ENCODE measurements around the gene ZG16B. TPM values are rescaled to one million over a fixed set of nuclear protein-coding genes. Genes with fewer than 3 reads are reported as not detected.

The ZG16B gene
- total RNA-seq, 1 donor from 2014 or later, result 11.3 TPM

DNA sequence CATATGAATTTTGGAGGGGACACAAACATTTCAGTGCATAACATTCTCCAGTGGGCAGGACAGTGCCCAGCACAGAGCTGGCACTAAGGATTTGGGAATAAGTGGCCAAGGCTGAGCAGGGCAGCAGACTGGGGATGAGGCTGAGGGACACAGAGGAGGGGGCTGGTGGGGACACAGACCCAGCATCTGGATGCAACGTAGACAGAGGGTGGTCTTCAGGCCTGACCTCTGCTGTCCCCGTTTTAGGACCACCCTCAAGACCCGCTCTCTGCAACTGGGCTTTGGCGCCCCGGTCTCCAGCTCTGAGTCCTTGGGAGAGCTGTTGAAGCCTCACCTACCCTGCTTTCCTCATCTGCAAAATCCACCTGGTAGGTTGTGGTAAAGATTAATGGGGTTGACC is 39.5 kb upstream of the ZG16B start:
- H3K36me3 ChIP-seq, result no peaks in the 10 kb centered on the region
- no peaks in the 10 kb centered on the region for H3K9me3 ChIP-seq
- no peaks in the 10 kb centered on the region for H3K27me3 ChIP-seq
- H3K4me1 ChIP-seq, result peaks cover 3% of the 10 kb centered on the region
- H3K4me3 ChIP-seq, result no peak overlapping the region
- intact Hi-C loops (cut with DNase I), result no loop called here
- no peak for DNase-seq (ENCODE audit: extremely low spot score in 2 of 2)
- TF ChIP-seq POLR2AphosphoS5 (IDR thresholded peaks at IDR 0.05; ENCODE audit: insufficient read depth in 1 of 2, low read depth in 1 of 2) (no peak), POLR2A (IDR thresholded peaks at IDR 0.05) (no peak)
- H3K27ac ChIP-seq, result no peak overlapping the region

DNA sequence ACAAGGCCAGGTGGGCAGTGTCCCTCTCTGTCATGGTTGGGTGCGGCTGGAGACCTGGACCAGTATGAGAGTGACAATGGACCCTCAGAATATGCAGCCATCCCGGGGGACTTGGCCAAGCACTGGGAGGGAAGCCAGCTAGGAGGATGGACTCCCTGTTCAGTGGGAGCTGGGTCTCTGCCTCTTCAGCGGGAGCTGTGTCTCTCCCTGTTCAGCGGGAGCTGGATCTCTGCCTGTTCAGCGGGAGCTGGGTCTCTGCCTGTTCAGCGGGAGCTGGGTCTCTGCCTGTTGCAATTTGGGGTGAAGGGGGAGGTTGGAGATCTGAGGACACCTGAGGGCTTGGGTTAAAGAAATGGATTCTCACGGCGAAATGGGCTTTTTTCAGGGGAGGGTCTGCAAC is 38.9 kb upstream of the ZG16B start:
- no peaks in the 10 kb centered on the region for H3K27me3 ChIP-seq
- no peak overlapping the region for H3K4me3 ChIP-seq
- no peaks in the 10 kb centered on the region for H3K9me3 ChIP-seq
- intact Hi-C loops (cut with DNase I), result no loop called here
- TF ChIP-seq, protein P1, sequence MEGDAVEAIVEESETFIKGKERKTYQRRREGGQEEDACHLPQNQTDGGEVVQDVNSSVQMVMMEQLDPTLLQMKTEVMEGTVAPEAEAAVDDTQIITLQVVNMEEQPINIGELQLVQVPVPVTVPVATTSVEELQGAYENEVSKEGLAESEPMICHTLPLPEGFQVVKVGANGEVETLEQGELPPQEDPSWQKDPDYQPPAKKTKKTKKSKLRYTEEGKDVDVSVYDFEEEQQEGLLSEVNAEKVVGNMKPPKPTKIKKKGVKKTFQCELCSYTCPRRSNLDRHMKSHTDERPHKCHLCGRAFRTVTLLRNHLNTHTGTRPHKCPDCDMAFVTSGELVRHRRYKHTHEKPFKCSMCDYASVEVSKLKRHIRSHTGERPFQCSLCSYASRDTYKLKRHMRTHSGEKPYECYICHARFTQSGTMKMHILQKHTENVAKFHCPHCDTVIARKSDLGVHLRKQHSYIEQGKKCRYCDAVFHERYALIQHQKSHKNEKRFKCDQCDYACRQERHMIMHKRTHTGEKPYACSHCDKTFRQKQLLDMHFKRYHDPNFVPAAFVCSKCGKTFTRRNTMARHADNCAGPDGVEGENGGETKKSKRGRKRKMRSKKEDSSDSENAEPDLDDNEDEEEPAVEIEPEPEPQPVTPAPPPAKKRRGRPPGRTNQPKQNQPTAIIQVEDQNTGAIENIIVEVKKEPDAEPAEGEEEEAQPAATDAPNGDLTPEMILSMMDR (IDR thresholded peaks at IDR 0.05), result no peak
- no peak for TF ChIP-seq POLR2AphosphoS5 (IDR thresholded peaks at IDR 0.05; ENCODE audit: insufficient read depth in 1 of 2, low read depth in 1 of 2)
- no peak for TF ChIP-seq POLR2A (IDR thresholded peaks at IDR 0.05)
- DNase-seq (ENCODE audit: extremely low spot score in 2 of 2), result no peak
- no peak overlapping the region for H3K27ac ChIP-seq
- no peaks in the 10 kb centered on the region for H3K4me1 ChIP-seq
- no peaks in the 10 kb centered on the region for H3K36me3 ChIP-seq

DNA sequence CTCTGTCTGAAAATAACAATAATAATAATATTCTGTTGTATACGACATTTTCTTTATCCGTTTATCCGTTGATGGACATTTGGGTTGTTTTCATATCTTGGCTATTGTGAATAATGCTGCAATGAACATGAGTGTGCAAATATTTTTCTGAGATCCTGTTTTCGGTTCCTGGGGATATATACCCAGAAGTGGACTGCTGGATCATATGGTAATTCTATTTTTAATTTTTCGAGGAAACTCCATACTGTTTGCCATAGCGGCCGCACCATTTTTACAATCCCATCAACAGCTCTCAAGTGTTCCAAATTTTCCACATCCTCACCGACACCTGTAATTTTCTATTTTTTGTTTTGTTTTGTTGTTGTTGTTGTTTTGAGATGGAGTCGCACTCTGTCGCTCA is 37.2 kb upstream of the ZG16B start:
- Histone ChIP-seq H3K9me3 (no peaks in the 10 kb centered on the region), H3K4me3 (no peak overlapping the region), H3K4me1 (no peaks in the 10 kb centered on the region), H3K36me3 (no peaks in the 10 kb centered on the region), H3K27me3 (no peaks in the 10 kb centered on the region), H3K27ac (no peak overlapping the region)
- intact Hi-C loops (cut with DNase I), result no loop called here
- TF ChIP-seq POLR2A (IDR thresholded peaks at IDR 0.05) (no peak), POLR2AphosphoS5 (IDR thresholded peaks at IDR 0.05; ENCODE audit: insufficient read depth in 1 of 2, low read depth in 1 of 2) (no peak)
- TF ChIP-seq, protein P1 (IDR thresholded peaks at IDR 0.05), result no peak
- no peak for DNase-seq (ENCODE audit: extremely low spot score in 2 of 2)

DNA sequence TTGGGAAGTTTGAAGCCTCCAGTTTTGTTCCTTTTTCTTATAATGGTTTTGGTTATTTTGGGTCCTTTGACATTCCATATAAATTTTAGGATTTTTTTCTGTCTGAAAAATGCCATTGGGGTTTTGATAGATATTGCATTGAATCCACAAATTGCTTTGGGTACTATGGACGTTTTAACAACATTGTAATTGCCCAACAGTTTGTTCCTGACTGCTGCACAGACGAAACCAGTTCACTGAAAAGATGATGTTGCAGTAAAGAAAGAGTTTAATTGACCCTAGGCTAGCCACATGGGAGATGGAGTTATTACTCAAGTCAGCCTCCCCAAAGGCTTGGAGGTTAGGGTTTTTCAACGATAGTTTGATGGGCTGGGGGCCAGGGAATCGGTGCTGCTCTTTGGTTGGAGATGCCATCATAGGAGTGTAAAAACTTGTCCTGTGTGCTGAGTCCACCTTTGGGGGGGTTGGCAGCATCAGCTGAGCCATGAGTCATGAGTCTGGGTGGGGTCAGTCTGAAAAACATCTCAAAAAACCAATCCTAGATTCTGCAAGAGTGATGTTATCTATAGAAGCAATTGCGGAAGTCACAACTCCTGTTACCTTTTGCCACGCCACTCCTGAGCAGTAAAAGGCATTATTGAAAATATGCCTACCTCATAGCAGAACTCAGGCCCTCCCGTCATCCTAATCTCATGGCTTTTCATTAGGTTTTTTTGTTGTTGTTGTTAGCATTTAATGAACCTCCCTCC is 34.5 kb upstream of the ZG16B start:
- intact Hi-C loops (cut with DNase I), result no loop called here
- Histone ChIP-seq H3K27ac (no peak overlapping the region), H3K36me3 (no peaks in the 10 kb centered on the region), H3K9me3 (no peaks in the 10 kb centered on the region), H3K4me3 (no peak overlapping the region), H3K4me1 (no peaks in the 10 kb centered on the region), H3K27me3 (no peaks in the 10 kb centered on the region)
- DNase-seq (ENCODE audit: extremely low spot score in 2 of 2), result no peak
- TF ChIP-seq POLR2AphosphoS5 (IDR thresholded peaks at IDR 0.05; ENCODE audit: insufficient read depth in 1 of 2, low read depth in 1 of 2) (no peak), POLR2A (IDR thresholded peaks at IDR 0.05) (no peak)

DNA sequence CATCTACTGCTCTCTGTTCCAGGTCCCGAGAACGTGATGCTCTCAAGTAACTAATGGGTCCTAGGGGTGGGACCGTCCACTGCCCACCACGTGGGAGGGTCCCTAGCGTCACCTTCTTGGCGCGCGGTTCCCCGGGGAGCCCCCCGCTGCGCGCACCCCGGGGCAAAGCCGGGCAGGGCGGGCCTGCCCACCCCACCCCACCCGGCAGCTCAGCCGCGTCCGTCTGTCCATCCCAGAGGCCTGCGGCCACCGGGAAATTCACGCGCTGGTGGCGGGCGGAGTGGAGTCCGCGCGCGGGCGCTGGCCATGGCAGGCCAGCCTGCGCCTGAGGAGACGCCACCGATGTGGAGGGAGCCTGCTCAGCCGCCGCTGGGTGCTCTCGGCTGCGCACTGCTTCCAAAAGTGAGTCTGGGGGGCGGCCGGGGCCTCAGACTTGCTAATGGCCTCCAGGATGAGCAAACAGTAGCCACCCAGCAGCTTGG is 31.3 kb upstream of the ZG16B start:
- Histone ChIP-seq H3K4me1 (no peaks in the 10 kb centered on the region), H3K9me3 (no peaks in the 10 kb centered on the region), H3K36me3 (no peaks in the 10 kb centered on the region), H3K27me3 (no peaks in the 10 kb centered on the region), H3K27ac (no peak overlapping the region), H3K4me3 (no peak overlapping the region)
- DNase-seq (ENCODE audit: extremely low spot score in 2 of 2), result no peak
- intact Hi-C loops (cut with DNase I), result no loop called here
- TF ChIP-seq, protein P1 (IDR thresholded peaks at IDR 0.05), result no peak
- no peak for TF ChIP-seq POLR2AphosphoS5 (IDR thresholded peaks at IDR 0.05; ENCODE audit: insufficient read depth in 1 of 2, low read depth in 1 of 2)
- no peak for TF ChIP-seq POLR2A (IDR thresholded peaks at IDR 0.05)

DNA sequence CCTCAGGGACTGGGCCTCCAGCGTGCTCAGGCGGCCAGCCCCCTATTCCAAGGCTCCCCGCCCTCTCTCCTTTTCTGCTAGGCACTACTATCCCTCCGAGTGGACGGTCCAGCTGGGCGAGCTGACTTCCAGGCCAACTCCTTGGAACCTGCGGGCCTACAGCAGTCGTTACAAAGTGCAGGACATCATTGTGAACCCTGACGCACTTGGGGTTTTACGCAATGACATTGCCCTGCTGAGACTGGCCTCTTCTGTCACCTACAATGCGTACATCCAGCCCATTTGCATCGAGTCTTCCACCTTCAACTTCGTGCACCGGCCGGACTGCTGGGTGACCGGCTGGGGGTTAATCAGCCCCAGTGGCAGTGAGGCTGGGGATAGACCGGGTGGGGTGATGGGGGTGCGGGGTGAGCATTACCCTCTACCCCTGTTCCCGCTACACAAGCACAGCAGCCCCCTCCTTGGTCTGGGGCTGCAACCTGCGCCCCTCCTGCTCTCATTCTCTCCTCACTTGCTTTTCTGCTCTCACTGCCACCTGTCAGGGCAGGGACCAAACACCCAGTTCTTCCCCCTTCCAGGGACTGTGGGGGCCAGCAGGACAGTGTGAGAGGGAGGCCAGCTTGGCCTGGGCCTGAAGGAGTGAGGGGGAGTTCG is 30.8 kb upstream of the ZG16B start:
- no peak overlapping the region for H3K27ac ChIP-seq
- no peaks in the 10 kb centered on the region for H3K27me3 ChIP-seq
- no peaks in the 10 kb centered on the region for H3K36me3 ChIP-seq
- H3K9me3 ChIP-seq, result no peaks in the 10 kb centered on the region
- intact Hi-C loops (cut with DNase I), result no loop called here
- H3K4me3 ChIP-seq, result no peak overlapping the region
- TF ChIP-seq POLR2AphosphoS5 (IDR thresholded peaks at IDR 0.05; ENCODE audit: insufficient read depth in 1 of 2, low read depth in 1 of 2) (no peak), POLR2A (IDR thresholded peaks at IDR 0.05) (no peak)
- TF ChIP-seq, protein P1 (IDR thresholded peaks at IDR 0.05), result no peak
- no peak for DNase-seq (ENCODE audit: extremely low spot score in 2 of 2)
- H3K4me1 ChIP-seq, result no peaks in the 10 kb centered on the region

Data from vagina (tissue), 2 donors.